ENCODE measurements around the gene RBM28.
"Not testable (repeated sequence)": the region's sequence is repeated elsewhere in the genome, so short reads cannot be mapped to it uniquely, and the experiment has no call there.

Gene RBM28

GRCh38 chr7:128341733-128342132, 2.0 kb downstream of the RBM28 start:
- DNase-seq: no peak

DNA sequence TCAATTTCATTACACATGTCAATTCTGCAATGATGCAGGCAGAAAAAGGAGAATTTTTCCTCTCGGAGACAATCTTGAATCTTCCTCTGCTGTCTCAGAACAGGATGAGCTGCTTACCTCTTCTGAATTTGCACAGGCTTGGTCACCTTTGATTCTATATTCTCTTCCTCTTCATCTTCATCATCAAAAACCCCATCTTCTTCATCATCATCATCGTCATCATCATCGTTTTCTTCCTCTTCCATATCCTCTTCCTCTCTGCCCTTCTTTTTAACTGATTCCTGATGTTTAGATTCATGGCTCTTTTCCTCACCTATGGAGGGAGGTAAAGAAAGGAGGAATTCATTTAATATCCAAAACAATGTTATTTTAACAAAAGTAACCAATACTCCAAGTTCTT, 8.0 kb downstream of the RBM28 start:
- DNase-seq: no peak

- DNase-seq: no peak
Measured at GRCh38 chr7:128324368-128324680, 19.4 kb downstream of the RBM28 start.

DNA sequence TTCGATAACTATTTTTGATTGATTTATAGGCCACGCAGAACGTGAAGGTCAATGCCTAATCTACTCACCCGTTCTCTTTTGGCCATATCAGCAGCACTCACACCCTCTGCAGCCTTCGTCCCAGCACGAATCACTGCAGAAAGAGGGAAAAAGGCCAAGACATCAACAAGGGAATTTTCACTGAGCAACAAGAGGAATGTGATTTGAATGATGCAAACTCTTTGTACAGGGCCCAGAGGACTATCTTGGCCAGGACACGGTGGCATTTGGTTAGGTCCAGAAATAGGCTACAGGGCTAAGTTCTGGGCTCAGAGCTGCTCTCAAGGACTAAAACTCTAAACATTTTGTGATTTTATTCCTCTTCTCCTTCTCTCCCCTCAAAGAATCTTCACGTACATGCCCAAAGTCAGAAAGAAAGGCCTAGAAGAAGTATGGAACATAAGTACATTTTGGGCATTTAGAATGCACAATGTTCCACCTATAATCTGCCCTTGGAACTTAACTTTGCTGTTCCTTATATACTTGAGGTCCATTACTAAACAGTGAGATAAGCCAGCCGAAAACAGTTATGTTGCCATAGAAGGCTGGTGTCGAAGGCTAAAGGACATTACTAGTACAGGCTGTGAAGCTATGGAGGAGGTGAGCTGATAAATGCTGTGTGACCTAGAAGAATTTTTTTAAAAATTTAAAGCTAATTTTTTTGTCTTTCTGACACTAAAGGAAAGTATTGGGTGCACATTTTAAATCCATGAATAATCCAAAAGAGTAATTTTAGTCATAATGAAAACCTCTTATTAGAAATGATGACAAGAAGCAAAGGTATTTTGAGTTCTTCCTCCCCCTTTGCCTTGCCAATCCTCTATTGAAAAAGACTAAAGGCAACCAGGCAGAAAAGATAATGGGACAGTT, 20.0 kb downstream of the RBM28 start:
- no peak for DNase-seq

DNA sequence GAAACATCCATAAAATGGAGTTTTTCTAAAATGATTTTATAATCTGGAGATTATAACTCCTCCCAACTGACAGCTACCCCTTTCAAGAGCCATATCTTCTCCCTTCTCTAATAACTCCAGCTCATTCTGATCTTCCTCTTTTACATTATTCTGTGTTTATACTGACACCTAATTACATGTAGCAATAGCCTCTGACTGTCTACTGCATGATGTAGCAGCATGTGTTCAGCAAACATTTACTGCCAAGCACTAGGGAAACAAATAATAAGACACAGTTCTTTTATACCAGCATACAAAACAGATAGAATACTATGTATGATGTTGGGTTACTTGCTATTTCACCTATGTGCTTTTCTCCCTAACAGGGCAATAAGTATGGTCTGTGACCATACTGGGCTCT, 20.7 kb downstream of the RBM28 start:
- no peak for DNase-seq

- DNase-seq: no peak
Measured at GRCh38 chr7:128322040-128322643, 21.6 kb downstream of the RBM28 start.

DNA sequence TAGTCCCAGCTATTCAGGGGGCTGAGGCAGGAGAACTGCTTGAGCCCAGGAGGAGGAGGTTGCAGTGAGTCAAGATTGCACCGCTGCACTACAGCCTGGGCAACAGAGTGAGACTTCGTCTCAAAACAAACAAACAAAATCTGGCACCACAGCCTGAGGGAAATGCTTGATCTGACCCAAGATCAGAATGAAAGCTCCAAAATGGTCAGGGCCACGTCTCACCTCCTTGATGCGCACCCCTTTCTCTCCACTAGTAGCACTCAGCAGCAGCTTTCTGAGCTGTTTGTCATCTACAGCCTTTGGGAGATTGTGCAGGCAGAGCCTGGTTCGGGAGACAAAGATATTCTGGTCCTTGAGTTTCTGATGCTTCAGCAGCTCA, 22.7 kb downstream of the RBM28 start:
- no peak for DNase-seq

DNA sequence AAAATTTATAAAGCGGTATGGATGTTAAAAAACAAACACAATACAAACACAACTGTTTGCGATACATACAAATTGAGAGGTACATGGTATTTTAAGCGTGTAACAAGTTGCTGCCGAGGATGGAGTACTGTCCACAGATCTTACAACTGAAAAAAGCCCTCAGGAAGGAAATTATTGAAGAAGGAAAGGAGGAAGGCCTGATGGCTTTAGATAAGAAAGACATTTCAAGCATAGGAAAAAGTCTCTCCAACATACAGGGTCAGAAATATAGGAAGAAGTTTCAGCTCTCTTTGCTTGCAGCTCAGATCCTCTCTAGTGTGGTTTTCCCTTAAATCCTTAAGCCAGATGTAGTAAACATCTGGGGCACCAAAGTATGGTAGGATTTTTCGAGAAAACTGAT, 25.0 kb downstream of the RBM28 start:
- no peak for DNase-seq

DNA sequence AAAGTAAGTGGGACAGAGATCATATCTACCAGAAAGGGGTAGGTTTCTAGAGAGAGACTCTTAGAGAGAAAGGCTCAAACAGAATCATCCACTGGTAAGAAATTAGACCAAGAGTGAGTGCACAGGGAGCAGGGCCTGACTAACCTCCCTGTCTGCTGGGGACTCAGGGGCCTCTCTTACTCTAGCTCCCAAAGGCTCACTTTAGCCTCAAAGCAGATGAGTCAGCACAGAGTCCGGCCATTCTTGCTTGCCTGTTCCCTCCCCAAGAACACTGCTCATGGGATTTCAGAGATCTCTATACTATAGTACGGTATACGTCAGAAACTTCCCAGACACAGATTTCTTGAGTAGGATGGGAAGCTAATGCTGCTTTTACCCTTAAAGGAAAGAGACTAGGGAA, 32.7 kb downstream of the RBM28 start:
- no peak for DNase-seq

- no peak for DNase-seq
Measured at GRCh38 chr7:128310499-128310898, 33.2 kb downstream of the RBM28 start.

DNA sequence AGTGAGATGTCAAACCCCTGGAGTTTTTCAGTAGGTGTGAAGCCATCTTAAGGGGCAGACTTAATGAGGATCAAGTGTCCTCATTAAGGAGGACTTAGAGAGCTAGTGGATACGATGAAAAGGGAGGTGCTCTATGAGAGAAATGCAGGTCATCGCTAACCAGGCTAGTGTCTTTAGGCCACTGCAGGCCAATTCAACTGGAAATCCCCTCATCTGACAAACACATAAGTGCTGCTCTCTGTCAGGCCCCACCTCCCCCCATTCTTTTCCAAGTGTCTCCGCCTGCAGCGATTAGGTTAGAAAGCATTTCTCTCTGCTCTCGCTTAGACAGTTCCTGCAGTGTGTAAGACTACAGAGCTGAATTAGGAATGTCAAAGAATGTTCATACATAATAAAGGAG, 33.7 kb downstream of the RBM28 start:
- DNase-seq: no peak

DNA sequence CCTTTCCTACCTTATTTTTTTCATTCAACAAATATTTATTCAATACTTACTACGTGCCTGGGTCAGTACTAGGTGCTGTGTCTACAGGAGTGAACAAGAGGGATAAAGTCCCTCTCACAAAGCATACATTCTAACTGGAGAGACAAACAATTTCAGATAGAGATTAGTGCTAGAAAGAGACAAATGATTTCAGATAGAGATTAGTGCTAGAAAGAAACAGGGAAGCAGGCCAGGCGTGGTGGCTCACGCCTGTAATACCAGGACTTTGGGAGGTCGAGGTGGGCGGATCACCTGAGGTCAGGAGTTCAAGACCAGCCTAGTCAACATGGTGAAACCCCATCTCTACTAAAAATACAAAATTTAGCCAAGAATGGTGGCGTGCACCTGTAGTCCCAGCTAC, 34.6 kb downstream of the RBM28 start:
- DNase-seq: no peak

DNA sequence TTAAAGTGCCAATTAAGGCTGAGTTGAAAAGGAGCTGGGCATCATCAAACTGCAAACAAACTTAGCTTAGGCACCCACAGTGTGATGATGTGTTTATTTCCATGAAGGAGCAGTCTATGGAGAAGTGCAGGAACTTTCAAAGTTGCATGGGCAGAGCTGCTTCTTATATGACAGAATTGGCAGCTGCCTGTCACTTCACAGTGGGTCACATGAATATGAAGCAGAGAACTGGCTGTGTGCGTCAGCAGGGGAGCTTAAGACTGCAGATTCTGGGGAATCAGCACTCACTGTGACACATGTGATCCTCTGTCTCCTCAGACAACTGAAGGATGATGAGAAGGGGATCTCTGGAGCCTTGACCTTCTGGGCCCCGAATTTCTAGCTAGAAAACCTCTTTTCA, 36.6 kb downstream of the RBM28 start:
- DNase-seq: no peak

DNA sequence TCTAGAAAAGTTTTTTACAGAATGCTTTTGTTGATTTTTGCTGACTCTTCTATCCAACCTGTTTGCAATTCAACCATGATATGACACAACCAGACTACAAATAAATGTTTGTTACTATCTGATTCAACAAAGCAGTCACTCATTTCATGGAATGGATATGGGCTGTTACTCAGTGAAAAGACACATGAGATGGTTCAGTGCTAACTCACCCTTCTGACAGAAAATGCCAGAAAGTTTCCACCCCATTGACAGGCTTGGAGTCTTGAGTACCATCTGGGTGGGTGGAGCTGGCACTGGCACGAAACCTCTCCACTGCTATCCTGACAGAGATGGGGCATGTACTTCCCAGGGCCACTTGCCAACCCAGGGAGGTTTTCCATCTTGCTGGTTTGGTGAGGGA, 39.5 kb downstream of the RBM28 start:
- no peak for DNase-seq

DNA sequence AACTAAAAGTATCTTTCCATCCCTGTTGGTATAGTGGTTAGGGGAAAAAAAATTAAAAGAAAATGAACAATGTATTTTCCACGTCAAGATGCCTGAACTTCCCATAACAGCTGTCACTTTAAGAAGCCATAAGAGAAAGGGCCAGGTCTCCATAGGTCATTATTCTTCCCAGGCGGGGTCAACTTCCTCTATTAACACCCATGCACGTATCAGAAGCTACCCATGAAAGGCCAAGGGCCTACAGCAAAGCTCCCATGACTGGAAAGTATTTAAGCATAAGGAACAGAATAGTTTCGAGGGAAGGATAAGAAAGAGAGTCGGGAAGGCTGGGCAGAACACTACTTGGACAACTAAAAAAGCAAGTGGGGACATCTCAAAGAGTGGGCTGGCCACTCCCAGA, 40.1 kb downstream of the RBM28 start:
- no peak for DNase-seq

DNA sequence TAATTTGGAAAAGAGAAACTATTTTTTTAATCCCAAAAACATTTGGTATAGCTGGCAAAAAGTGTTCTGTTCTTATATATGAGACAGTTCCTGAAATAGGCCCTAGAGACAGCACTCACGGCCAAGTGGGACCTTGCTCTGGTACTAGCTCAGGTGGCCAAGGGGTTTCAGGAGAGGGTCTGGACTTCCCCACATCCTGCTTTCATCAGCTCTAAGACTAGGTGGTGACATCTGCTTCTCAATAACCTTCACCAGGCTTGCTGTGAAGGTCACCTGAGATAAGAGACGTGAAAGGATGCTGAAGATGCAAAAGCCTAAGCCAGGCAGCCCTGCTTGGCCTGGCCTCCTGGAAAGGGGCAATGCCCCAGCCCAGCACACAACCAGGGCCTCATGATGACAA, 40.6 kb downstream of the RBM28 start:
- no peak for DNase-seq

- no peak for DNase-seq
Measured at GRCh38 chr7:128302139-128302538, 41.6 kb downstream of the RBM28 start.

DNA sequence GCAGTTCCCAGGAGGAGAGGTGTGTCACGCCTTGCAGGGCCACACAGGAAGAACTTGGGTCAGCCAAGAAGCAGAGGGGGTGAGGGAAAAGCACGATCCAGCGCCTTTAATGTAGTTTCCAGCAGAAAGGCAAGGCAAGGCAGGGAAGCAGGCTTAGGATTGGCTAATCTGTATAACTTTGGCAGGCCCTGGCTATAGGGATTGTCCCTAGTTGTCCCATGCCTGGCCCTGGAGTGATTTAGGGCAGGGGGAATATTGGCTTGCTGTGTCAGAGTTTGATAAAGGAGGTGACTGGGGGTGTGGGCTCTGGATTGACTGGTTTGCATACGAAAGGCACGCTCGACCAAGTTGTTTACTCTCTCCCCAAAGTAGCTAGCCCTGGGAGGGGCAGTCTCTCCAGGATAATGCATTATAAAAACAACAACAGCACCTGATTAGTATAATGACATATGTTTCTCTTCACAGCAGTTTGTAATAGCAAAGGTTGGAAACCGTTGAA, 44.5 kb downstream of the RBM28 start:
- no peak for DNase-seq

DNA sequence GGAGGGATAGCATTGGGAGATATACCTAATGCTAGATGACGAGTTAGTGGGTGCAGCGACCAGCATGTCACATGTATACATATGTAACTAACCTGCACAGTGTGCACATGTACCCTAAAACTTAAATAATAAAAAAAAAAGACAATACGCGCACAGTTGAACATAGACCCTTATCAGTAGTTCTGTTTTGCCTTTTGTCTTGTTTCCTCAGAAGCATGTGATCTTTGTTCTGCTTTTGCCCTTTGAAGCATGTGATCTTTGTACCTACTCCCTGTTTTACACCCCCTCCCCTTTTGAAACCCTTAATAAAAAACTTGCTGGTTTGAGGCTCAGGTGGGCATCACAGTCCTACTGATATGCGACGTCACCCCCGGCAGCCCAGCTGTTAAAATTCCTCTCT, 45.7 kb downstream of the RBM28 start:
- DNase-seq: not testable (repeated sequence)

DNA sequence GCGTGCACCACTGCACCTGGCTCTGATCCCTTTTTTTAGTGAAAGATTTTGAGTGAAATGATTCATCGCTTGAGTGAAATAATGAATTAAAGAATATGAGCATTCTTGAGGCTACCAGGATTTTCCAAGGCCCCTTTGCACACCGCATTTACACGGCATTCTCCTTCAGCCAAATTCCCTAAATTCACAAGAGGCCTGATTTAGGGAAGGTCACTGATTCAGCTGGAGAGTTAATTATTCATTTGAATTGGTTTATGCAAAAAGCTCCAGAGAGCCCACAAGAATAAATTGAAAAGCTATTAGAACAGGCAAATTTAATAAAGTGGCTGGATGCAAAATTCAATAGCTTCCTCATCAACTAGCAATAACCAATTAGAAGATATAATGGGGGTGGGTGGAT, 56.2 kb downstream of the RBM28 start:
- DNase-seq: no peak

- DNase-seq: no peak
Measured at GRCh38 chr7:128284102-128284501, 59.6 kb downstream of the RBM28 start.

DNA sequence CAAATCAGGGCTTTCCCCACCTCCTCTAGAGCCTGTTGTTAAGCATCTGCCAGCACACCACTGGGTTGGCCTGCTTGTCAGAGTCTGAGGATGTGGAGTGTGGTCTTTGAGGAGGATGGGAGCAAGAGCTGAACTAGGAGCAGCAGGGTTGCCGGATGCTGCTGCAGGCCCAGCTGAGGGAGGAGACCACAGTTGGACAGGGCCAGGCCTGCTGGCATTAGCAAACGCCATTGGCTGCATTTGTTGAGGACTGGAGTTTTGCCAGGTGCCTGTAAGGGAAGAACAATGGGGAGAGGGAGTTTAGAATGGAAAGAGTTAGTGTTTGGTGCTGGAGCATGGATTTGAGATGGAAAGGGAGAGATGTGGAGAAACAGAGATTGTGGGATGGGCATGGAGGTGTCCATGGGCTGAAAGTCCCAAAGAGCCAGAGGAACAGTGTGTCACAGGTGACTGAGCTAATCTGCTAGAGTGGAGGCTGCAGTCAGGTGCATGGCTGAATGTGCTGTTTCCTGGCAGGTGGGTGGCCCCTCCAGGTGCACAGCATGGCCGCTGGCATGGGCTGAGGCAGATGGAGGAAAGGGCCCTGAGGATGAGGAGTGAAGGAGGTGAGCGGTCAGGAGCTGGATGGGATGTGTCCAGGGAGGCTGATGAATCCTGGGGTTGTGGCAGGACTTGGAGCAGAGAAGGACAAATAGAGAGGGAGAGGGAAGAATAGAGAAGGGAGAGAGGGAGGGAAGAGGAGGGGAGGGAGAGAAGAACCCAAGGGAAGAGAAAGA, 61.9 kb downstream of the RBM28 start:
- DNase-seq: no peak

GRCh38 chr7:128280451-128280850, 63.3 kb downstream of the RBM28 start:
- DNase-seq: not testable (repeated sequence)

Measured in activated CD4-positive, alpha-beta T cell treated with anti-CD3 and anti-CD28 coated beads, Interleukin-2, amount 50 U/mL, for 48 hours (primary cell).